Psoas muscle (tissue), 8 donors: ENCODE results near the gene PAM. TPM values are rescaled to one million over a fixed set of nuclear protein-coding genes. Genes with fewer than 3 reads are reported as not detected.
A peak's percentile ranks its signal among the peaks of the same experiment; 100 is the strongest.

Experiments
- ATAC-seq, 4 donors: fragments of 200-7000 bp; cut with Tn5 transposase; one replicate each; pipeline ENCODE4 v1.9.1; 2020; ENCODE audit warnings: moderate library complexity in 3 of 4, mild to moderate bottlenecking in 2 of 4
- DNase-seq, 2 donors: peaks; one replicate each; pipeline ENCODE4 v3.0.0-alpha.2; 2020
- H3K27ac ChIP-seq: fragments of 200-600 bp; one replicate; pipeline ENCODE4 v1.8.0; 2022
- H3K27me3 ChIP-seq, 3 donors: fragments of 200-600 bp in 1 of 3; one replicate each; pipeline versions ENCODE4 v1.6.1 to v1.8.0; 2013 to 2022; ENCODE audit warnings: low read length in 2 of 3, mild to moderate bottlenecking in 2 of 3, moderate library complexity in 1 of 3; ENCODE audit not compliant: insufficient read depth in 3 of 3
- H3K36me3 ChIP-seq, 2 donors: fragments of 200-600 bp in 1 of 2; one replicate each; pipeline versions ENCODE4 v1.6.1 to v1.8.0; 2013 to 2022; ENCODE audit warnings: low read depth in 1 of 2, mild to moderate bottlenecking in 1 of 2, moderate library complexity in 1 of 2; ENCODE audit not compliant: insufficient read depth in 1 of 2
- H3K4me1 ChIP-seq: fragments of 200-600 bp; one replicate; pipeline ENCODE4 v1.8.0; 2022
- H3K4me3 ChIP-seq: fragments of 200-600 bp; one replicate; pipeline ENCODE4 v1.8.0; 2022; ENCODE audit warnings: mild to moderate bottlenecking
- H3K9me3 ChIP-seq: fragments of 200-600 bp; one replicate; pipeline ENCODE4 v1.8.0; 2022
- WGBS, 3 donors: extraction: QIAGEN DNeasy Blood & Tissue Kit; methylation state at CpG; one replicate each; pipeline versions ENCODE4 v1.1.6 to v1.1.7; 2013; 5-methylcytosine and 5-hydroxymethylcytosine counted together
- intact Hi-C, 2 donors: fragments of 100-400 bp; cut with DNase I; formaldehyde crosslinking; loops; one replicate each; pipeline versions ENCODE4 v1.11.0 to v1.14.2; 2022
- polyA plus RNA-seq, 3 donors: library from polyadenylated mRNA; stranded (reverse); fragments of 200-250 nt; gene quantifications; one replicate each; pipeline ENCODE4 v1.2.3, GENCODE V29; 2013
- total RNA-seq, 4 donors: library from RNA; stranded (reverse); fragmentation: NEBNext Ultra II Directional in 2 of 4; extraction: Animal tissue kit (Norgen Biotek cat#: 25700) in 2 of 4; gene quantifications; one replicate each; pipeline versions ENCODE4 v1.2.1 to v1.2.4, GENCODE V29; 2021 to 2023
- TF ChIP-seq, protein P1 (sequence below): fragments of 200-600 bp; IDR thresholded peaks from one replicate; pipeline ENCODE4 v1.8.0; 2022; ENCODE audit warnings: antibody characterized with exemption
- donor health status: healthy with polysubstance abuse.
- donor health status: DM: no; HTN: no; CAD: no; lungs with moderate emphysema.
- donor health status: Bipolar disorder and iron deficiency.
- donor health status: healthy.
- donor health status: DM: yes; HTN: yes; CAD: no.
- donor health status: DM: no; HTN: no; CAD: no.
- donor health status: DM: no; HTN: no; CAD: no.
- donor health status: DM: yes; HTN: yes; CAD: no.

PAM gene
- total and polyA plus RNA-seq, 7 donors, result 29.5 to 279 (median 191) TPM

DNA sequence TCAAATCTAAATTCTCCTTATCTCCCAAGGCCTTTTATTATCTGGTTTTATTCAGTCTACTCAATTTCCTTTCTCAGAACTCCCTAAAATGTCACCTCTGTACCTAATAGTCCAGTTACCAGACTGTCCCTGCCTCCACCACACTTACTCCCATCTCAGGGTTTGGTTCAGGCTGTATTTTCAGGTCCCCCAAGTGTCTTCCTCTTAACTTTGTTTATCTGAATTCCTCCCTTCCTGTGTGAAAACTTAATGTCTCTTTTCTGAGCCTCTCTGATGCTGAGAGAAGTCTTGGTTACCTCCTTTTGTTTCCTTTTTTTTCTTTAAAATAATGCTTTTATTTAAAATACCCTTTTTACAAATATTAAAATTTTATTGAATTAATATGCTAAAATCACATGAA, 133.4 kb downstream of the PAM start:
- no peaks in the 10 kb centered on the region for H3K36me3 ChIP-seq
- TF ChIP-seq, protein P1, sequence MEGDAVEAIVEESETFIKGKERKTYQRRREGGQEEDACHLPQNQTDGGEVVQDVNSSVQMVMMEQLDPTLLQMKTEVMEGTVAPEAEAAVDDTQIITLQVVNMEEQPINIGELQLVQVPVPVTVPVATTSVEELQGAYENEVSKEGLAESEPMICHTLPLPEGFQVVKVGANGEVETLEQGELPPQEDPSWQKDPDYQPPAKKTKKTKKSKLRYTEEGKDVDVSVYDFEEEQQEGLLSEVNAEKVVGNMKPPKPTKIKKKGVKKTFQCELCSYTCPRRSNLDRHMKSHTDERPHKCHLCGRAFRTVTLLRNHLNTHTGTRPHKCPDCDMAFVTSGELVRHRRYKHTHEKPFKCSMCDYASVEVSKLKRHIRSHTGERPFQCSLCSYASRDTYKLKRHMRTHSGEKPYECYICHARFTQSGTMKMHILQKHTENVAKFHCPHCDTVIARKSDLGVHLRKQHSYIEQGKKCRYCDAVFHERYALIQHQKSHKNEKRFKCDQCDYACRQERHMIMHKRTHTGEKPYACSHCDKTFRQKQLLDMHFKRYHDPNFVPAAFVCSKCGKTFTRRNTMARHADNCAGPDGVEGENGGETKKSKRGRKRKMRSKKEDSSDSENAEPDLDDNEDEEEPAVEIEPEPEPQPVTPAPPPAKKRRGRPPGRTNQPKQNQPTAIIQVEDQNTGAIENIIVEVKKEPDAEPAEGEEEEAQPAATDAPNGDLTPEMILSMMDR, result no peak
- DNase-seq, result no peak
- no peak for ATAC-seq
- H3K4me3 ChIP-seq, result no peak overlapping the region
- intact Hi-C loops, result no loop called here
- H3K9me3 ChIP-seq, result no peaks in the 10 kb centered on the region
- peaks cover 52% of the 10 kb centered on the region for H3K4me1 ChIP-seq
- peak overlapping the region; percentile 14 for H3K27ac ChIP-seq
- H3K27me3 ChIP-seq, result no peaks in the 10 kb centered on the region

GRCh38 chr5:102889033-102889432, 133.9 kb downstream of the PAM start:
- WGBS, 3 donors, result 22 to 63% (median 24%) methylated on average over 1 of the region's 1 CpG
- Histone ChIP-seq H3K9me3 (no peaks in the 10 kb centered on the region), H3K36me3 (no peaks in the 10 kb centered on the region), H3K27ac (peak overlapping the region; percentile 14), H3K27me3 (no peaks in the 10 kb centered on the region), H3K4me3 (no peak overlapping the region), H3K4me1 (peaks cover 49% of the 10 kb centered on the region)
- TF ChIP-seq, protein P1, result no peak
- ATAC-seq (peak; percentile 61 to 86 (median 80)), DNase-seq (no peak)
- intact Hi-C loops, result no loop called here

DNA sequence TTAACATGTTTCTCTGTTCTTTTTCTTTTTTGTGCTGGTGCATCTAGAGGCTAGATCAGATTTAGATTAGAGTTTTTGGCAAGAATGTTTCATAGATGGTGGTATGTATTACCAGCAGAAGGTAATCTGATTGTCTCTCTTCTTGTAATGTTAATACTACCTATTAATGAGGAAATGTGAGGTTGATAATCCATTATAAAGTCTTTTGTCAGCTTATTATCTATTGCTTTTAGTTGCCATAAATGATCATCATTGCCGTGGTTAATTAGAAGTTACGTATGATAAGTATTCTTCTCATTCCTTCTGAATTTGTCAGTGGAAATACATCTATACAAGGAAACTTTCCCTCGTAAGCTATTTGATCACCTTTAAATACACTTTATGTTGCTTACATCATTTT, 135.0 kb downstream of the PAM start:
- TF ChIP-seq, protein P1, result no peak
- WGBS, 3 donors, result 96 to 98% (median 98%) methylated on average over 3 of the region's 3 CpGs
- H3K4me3 ChIP-seq, result no peak overlapping the region
- no peaks in the 10 kb centered on the region for H3K9me3 ChIP-seq
- H3K27ac ChIP-seq, result no peak overlapping the region
- no peak for DNase-seq
- H3K36me3 ChIP-seq, result no peaks in the 10 kb centered on the region
- no peaks in the 10 kb centered on the region for H3K27me3 ChIP-seq
- intact Hi-C loops, result no loop called here
- ATAC-seq, result no peak
- peaks cover 46% of the 10 kb centered on the region for H3K4me1 ChIP-seq

GRCh38 chr5:102891175-102891574, 136.1 kb downstream of the PAM start:
- 85 to 88% (median 87%) methylated on average over 3 of the region's 3 CpGs for WGBS, 3 donors
- H3K27me3 ChIP-seq, result no peaks in the 10 kb centered on the region
- intact Hi-C loops, result no loop called here
- ATAC-seq (no peak), DNase-seq (no peak)
- H3K9me3 ChIP-seq, result no peaks in the 10 kb centered on the region
- TF ChIP-seq, protein P1, result no peak
- no peak overlapping the region for H3K4me3 ChIP-seq
- H3K36me3 ChIP-seq, result no peaks in the 10 kb centered on the region
- peaks cover 45% of the 10 kb centered on the region for H3K4me1 ChIP-seq
- no peak overlapping the region for H3K27ac ChIP-seq

GRCh38 chr5:102893942-102894341, 138.8 kb downstream of the PAM start:
- WGBS, 3 donors, result 89 to 94% (median 92%) methylated on average over 3 of the region's 3 CpGs
- no peaks in the 10 kb centered on the region for H3K36me3 ChIP-seq
- ATAC-seq (no peak), DNase-seq (no peak)
- H3K27me3 ChIP-seq, result no peaks in the 10 kb centered on the region
- H3K4me1 ChIP-seq, result peaks cover 31% of the 10 kb centered on the region
- TF ChIP-seq, protein P1, result no peak
- no peak overlapping the region for H3K27ac ChIP-seq
- H3K4me3 ChIP-seq, result no peak overlapping the region
- intact Hi-C loops, result no loop called here
- H3K9me3 ChIP-seq, result no peaks in the 10 kb centered on the region
